IPS DF 4.7 (cell line): ENCODE data around the gene MFSD2B.
"Not testable (repeated sequence)": the region's sequence is repeated elsewhere in the genome, so short reads cannot be mapped to it uniquely, and the experiment has no call there.

ENCODE experiments used
- DNase-seq: peaks from one replicate; pipeline ENCODE4 v3.0.0-alpha.2; 2013; ENCODE audit warnings: low spot score; ENCODE audit errors: extremely low read depth

Gene MFSD2B, protein sequence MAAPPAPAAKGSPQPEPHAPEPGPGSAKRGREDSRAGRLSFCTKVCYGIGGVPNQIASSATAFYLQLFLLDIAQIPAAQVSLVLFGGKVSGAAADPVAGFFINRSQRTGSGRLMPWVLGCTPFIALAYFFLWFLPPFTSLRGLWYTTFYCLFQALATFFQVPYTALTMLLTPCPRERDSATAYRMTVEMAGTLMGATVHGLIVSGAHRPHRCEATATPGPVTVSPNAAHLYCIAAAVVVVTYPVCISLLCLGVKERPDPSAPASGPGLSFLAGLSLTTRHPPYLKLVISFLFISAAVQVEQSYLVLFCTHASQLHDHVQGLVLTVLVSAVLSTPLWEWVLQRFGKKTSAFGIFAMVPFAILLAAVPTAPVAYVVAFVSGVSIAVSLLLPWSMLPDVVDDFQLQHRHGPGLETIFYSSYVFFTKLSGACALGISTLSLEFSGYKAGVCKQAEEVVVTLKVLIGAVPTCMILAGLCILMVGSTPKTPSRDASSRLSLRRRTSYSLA

DNA sequence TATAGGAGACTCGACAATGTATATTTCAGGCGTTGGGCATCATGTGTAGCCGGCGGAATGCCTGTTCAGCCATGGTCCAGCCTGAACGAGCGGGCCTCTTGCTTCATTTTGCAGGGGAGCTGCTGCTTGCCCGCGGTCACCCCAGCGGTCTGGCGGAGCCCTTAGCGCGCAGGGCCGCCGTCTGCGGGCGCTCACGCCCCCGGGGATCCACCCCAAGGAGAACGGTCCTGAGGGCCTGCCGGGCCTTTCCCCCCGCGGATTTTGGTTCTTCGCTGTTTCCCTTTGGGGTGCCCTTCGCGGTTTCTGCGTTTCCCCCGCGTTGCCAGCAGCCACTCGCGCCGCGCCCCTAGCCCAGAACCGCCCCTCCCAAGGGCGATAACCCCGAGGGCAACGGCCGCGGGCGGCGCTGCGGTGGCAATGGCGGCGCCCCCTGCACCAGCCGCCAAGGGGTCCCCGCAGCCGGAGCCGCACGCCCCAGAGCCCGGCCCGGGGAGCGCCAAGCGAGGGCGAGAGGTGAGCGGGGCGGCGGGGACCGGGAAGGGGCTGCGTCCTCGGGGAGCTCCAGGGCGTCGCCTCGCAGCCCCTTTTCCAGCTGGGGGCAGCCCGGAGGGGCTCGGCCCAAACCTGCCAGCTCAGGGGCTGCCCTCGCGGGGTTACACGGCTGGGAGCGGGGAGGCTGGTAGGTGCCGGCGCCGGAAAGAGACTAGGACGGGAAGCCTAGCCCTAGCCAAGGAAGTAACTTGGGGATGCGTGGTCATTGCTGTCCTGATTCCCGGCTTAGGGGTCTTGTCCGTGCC, at the start of gene MFSD2B:
MFSD2B (plus strand) TSS at position 406 of the 797 bp plus-strand sequence; CDS start at position 418, 12 bp downstream.
- no peak for DNase-seq

DNA sequence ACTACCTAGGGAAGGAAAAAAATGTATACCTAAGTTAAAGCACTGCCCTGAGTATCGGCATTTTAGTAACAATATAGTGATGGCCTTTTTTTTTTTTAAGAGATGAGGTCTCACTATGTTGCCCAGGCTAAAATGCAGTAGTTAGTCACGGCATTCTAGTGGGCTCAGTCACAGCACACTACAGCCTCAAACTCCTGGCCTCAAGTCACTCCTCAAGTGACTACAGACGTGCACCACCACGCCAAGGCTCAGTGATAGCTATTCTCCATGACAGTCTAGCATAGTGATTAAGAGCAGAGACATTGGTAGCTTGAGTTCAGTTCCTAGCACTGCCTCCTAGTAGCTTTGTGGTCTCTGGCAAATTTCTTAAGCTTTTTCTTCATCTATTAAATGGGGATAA, 42.0 kb upstream of the MFSD2B start:
- no peak for DNase-seq

DNA sequence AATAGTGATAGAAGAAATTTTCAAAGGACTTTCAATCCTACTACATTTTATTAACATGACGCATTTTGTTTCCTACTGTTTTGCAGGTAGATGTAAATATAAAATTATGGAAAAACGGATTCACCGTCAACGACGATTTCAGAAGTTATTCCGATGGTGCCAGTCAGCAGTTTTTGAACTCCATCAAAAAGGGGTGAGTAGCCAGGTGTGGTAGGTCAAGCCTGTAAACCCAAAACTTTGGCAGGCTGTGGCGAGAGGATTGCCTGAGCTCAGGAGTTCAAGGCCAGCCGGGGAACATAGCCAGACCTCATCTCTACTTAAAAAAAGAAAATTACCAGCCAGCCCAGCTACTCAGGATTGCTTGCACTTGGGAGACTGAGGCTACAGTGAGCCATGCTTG, 33.0 kb upstream of the MFSD2B start:
- no peak for DNase-seq

DNA sequence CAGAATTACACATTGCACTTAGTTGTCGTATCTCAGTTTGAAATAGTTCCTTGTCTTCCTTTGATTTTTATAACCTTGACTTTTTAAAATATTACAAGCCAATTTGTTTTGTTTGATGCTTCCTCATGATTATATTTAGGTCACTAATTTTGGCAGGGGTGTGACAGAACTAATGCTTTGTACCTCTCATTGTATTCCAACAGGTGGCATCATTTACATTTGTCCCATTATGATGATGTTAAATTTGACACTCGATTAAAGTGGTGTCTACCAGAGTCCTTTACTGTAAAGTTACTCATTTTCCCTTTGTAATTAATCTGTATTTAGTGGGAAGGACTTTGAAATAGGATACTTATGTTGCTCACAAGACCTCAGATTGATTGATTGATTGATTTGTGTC, 21.5 kb upstream of the MFSD2B start:
- DNase-seq: no peak

DNA sequence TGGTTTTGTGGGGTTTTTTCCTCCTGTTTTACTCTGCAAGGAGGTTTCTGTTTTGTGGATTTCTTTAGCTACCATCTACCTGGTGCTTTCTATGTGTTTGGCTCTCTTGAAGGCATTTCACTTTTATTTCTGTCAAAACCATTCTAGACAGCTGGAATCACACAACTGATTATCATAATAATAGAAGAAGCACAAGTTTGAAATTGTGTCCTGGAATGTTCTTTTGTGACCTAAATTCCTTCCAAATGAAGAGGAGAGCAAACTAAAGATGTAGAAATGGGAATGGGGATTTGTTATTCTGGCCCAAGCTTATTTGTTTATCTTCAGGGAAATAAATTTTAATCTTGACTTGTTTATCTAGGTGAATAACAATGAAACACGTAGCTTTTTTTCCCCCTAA, 17.0 kb upstream of the MFSD2B start:
- DNase-seq: no peak

DNA sequence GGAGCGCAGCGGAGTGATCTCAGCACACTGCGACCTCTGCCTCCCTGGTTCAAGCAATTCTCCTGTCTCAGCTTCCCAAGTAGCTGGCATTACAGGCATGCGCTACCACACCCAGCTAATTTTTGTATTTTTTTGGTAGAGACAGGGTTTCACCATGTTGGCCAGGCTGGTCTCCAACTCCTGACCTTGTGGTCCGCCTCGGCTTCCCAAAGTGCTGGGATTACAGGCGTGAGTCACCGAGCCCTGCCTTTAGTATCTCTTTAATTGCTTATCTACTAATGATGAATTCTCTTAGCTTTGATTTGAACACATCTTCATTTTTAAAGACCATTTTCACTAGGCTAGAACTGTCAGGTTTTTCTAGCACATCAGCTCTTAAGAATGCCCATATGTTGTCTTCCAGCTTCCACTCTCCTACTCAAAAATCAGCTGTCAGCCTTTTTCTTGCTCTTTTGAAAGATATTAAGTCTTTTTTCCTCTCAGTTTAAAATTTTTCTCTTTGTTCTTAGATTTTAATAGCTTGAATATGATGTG, 16.1 kb upstream of the MFSD2B start:
- no peak for DNase-seq

DNA sequence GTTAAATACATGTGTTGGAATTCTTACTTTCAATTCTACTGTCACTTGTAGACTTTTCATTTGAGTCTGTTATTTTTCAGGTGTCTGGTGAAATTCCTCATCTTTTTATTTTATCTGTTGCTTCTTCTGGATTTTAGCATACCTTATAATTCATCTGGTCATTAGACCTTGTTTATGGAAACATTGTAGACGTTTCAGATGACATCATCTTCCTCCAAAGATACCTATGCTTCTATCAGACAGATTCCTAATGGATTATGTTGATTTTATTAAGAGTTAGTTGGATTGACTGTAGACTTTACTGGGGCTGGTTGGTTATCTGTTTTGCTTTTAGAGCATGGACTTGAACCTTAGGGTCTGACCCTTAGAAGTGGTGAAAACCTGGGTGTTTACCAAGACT, 15.3 kb upstream of the MFSD2B start:
- DNase-seq: no peak

DNA sequence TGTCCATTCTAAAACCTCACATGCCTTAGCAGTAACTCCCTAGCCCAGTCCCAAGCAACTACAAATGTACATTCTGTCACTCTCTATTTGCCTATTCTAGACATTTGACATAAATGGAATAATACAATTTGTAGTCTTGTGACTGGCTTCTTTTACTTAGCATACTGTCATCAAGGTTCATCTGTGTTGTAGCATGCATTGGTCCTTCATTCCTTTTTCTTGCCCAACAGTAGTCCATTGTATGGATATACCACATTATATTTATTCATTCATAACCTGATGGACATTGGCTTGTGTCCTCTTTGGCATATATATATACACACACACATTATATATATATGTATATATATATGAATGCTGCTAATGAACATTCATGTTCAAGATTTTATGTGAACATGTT, 2.2 kb upstream of the MFSD2B start:
- DNase-seq: no peak

DNA sequence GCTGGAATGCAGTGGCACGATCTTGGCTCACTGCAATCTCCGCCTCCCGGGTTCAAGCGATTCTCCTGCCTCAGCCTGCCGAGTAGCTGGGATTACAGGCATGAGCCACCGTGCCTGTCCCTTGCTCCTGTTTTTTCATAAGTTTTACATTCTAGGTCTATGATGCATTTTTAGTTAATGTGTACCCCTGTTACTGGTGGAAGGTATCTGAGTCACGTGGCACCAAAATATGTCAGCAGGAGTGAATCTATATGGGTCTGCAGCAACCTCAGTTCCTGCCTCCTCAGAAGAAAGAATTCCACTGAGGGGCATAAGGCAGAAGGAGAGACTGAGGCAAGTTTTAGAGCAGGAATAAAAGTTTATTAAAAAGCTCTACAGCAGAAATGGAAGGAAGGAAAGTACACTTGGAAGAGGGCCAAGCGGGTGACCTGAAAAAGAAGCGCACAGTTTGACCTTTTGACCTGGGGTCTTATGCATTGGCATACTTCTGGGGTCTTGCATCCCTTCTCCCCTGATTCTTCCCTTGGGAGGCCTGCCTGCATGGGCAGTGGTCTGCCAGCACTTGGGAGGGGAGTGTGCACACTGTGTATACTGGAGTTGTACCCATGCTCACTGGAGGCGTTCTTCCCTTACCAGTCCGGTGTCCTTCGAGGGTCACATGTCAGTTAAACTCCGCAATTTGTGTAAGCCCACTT, 1.1 kb upstream of the MFSD2B start:
- DNase-seq: no peak

DNA sequence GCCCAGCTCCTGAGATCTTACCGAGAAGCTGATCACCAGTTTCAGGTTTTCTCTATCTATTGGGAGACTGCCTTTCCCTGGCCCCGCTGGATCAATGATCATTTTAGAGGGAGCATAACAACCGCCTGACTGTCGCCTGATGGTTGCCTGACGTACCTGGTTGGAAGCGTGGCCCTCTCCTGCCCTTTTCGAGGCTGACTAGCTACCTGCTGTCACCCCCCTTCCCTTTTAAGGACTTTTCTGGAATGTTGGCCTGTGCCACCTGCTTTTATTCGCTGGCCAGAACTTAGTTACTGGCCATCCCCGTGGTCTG, 562 bp upstream of the MFSD2B start:
- no peak for DNase-seq

DNA sequence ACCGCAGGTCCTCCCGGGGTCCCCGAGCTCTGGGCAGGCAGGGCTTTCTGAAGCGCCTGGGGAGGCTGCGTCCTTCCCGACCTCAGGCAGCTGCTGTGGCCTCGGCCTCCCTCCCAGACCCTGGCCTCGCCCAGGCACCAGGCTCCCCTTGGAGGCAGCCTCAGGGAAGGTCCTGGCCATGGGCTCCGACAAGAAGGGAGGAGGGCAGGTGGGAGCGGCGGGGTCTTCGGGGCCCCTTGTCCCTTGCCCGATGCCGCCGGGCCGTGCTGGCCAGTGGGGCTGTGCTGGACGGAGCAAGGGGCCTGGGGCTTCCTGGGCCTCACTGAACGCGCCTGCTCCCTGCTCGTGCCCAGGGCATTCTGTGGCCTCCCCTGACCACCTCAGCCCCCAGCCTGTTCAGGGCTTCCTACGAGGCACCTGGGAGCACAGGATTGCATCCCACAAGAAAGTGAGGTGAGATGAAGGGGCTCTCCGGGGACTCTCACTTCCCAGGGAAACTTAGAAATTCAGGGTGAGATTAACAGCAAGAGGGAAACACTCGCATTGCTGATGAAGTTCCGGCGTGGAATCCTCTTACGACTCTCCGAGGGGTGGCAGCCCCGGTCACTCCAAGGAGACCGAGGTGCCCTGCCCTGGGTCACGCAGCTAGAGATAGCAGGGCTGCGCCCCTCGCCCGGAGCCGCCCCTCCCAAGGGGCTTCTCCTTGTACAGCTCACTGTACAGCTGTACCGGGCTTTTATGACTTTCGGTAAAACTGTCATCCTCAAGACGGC, 778 bp downstream of the MFSD2B start:
- DNase-seq: no peak

DNA sequence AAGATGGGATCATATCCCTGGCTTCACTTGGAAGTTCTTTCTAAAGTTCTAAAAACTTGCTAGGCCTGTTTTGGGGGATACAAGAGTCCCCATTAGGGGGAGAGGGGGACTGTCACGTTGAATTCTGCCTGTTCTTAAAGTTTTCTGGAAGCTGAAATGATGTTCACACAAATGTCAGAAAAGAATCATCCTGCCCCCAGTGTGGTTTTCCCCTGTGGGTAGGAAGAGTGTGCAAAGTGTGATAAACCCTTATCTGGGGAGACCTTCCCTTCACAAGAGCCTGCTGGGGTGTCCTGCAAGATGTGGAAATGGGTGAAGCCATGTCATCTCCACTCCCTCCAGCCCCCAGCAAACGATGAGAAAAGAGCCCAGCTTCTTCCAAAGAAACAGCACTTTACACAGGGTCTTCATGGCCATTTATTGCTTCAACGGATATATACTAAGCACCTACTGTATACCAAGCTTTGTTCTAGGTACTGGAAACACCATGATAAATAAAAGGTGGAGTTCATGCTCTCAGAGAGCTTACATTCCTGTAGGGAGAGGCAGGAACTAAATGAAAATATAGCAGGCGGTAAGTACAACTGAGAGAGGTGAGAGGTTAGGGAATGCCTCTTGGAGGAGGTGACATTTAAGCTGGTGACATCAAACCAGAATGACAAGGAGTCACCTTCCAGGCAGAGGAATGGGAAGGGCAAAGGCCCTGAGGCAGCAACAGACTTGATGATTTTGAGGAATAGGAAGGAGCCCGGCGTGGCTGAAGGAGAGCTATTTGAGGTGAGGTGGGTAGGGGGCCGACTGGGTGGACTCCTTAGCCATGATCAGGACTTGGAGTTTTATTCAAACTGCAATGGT, 1.6 kb downstream of the MFSD2B start:
- no peak for DNase-seq

DNA sequence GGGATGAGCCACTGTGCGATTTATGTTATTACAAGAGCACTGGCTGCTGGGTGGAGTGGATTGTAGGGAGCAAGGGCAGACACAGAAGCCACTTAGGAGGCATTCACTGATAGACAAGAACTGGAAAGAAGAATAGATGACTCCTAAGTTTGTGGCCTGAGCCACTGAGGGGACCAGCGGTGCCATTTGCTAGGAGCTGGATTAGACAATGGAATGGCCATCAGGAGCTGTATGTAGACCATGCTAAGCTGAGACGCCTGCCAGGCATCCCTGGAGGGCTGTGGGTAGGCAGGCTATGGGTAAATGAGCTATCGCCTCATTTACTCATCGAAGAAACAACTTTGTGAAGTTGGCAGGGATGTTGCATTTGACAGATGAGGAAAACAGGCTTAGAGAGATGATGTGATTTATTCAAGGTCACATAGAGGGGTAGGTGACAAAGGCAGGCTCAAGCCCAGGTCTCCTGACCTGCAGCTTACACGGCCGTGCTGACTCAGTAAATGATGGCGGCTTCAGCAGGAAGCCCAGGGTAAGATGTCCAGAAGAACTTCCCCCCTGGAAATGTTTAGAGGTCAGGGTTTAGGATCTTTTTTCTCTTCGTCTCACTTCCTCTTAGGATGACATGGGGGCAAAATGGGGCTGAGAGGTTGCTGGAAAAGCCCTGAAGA, 2.8 kb downstream of the MFSD2B start:
- DNase-seq: no peak

DNA sequence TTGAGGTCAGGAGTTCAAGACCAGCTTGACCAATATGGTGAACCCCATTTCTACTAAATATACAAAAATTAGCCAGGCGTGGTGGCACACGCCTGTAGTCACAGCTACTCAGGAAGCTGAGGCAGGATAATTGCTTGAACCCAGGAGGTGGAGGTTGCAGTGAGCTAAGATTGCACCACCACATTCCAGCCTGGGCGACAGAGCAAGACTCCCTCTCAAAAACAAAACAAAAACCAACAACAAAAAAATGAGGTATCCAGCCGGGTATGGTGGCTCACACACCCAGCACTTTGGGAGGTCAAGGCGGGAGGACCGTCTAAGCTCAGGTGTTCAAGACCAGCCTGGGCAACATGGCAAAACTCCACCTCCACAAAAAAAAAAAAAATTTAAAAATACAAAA, 5.0 kb downstream of the MFSD2B start:
- not testable (repeated sequence) for DNase-seq

DNA sequence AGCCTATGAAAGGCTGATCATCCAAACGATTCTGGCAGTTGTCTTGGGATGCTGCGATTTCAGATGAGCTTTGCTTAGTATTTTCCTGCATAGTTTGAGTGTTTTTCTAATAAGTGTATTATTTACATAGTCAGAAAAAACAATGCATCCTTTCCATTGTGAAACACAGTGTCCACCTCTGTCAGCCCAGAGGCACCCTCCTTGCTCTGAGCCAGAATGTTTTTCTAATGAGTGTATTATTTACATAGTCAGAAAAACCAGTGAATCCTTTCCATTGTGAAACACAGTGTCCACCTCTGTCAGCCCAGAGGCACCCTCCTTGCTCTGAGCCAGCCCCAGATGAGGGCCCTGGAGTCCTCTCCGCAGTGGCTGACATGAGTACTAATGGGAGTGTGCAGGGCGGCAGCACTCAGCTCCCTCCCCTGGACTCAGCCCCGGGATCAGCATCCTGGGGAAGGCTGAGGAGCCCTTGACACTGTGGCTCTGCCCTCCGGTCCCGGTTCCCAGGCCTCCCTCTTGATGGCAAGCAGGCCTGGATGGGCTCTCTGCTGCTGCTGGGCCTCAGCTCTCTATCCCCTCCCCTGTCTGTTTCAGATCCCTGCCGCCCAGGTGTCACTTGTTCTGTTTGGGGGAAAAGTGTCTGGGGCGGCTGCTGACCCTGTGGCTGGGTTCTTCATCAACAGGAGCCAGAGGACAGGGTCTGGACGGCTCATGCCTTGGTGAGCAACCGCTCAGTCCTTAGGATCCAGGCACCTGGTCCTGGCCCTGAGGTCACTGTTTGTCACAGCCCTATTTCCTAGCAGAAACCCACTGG, 5.9 kb downstream of the MFSD2B start:
- DNase-seq: no peak

DNA sequence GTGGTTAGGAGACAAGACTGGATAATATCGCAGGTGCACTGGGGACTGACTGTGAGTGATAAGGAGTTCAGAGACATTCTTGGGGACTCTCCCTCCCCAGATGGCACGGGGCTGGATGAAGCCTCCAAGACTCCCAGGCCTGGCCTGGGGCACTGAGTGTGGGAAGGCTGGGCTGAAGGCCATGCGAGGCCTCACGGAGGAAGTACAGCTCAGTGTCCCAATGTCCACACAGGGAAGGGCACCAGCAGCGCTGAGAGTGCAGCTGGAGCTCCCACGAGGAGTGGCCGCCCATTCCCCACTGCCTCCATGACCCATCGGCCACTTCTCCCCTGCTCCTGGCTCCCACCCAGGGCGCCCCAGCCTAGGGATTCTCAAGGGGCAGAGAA, 6.5 kb downstream of the MFSD2B start:
- no peak for DNase-seq

DNA sequence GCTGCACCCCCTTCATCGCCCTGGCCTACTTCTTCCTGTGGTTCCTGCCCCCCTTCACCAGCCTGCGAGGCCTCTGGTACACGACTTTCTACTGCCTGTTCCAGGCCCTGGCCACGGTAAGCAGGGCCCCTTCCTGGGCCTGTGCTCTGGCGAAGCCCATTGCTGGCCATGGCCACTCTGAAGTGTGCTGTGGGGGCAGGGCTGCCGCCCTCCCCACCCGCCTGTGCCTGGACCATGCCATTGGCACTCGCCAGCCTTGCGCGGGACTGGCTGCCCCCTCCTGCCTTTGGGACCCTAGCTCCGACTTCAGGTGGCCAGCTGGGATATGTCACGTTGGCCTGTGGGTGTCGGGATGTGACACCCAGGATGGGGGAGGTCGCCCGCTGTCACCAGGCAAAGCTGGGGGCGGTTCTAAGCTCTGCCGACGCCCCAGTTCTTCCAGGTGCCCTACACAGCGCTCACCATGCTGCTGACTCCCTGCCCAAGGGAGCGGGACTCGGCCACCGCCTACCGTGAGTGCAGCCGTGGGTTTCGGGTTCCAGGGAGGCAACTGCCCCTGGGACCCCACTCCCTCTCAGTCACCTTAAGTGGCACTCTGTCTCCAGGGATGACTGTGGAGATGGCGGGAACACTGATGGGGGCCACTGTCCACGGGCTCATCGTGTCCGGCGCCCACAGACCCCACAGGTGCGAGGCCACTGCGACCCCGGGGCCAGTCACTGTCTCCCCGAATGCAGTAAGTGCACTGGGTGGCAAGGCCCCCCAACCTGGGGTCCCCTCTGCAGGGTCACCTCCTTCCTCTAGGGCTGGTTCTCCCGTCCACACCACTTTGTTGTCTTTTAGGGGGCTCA, 7.2 kb downstream of the MFSD2B start:
- no peak for DNase-seq

DNA sequence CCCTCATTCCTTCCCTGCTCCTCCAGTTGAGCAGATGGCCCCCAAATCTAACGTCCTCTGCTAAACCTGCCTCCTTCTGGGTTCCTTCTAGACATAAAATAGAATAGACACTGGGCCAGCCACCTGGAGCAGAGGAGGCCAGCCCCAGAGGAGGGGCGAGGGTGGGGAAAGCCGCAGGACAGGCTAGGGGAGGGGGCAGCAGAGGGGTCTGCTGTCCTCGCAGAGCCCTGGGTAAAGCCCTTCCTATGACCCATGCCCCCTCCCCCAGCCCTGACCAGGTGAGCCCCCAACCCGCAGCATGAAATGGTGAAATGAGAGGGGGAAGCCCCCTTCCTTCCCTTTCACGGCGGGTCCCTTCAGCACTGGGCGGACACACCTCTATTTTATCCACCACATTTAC, 7.8 kb downstream of the MFSD2B start:
- no peak for DNase-seq
